Activated CD8-positive, alpha-beta memory T cell treated with anti-CD3 and anti-CD28 coated beads, Interleukin-2, amount 50 U/mL, for 1 hour (primary cell): ENCODE measurements around the gene NDUFA13.

Experiments used
- DNase-seq: peaks from one replicate; pipeline ENCODE4 v3.0.0-alpha.2; 2020; ENCODE audit errors: extremely low read depth

NDUFA13 gene

DNA sequence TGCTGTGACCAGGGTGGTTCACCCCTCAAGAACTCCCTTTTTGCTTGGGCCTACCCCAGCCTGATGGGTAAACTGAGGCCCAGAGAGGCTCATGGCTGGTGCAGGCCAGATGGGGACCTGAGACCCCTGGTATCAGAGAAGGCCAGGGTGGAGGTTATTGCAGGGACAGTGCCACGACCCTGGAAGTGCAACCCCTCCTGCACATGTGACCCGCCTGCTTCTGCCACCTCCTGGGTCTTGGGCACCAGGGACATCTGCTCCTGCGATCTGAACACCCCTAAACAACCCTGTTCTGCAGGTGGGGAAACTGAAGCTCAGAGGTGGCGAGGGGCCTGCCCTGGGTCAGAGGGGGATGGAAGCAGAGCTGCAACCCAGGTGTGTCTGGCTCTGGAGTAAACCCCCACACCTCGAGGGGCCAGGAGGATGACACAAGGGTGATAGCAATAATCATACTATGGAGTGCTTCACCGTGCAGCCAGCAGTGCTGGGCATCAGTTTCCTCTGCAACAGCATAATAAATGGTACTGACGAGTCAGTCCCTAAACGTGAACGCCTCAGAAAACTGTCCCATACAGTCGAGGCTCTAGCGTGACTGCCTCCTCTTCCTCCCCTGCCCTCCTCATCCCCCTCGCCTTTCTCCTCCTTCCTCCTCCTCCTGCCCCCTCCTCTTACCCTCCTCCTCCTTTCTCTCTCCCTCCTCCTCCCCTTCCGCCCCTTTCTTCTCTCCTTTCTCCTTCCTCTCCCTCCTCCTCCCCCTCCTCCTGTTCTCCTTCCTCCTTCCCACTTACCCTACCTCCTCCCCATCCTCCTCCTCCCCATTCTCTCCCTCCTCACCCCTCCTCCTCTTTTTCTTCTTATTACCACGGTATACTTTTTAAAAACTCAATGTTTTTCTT lies 17.0 kb downstream of the NDUFA13 start:
- no peak for DNase-seq

DNA sequence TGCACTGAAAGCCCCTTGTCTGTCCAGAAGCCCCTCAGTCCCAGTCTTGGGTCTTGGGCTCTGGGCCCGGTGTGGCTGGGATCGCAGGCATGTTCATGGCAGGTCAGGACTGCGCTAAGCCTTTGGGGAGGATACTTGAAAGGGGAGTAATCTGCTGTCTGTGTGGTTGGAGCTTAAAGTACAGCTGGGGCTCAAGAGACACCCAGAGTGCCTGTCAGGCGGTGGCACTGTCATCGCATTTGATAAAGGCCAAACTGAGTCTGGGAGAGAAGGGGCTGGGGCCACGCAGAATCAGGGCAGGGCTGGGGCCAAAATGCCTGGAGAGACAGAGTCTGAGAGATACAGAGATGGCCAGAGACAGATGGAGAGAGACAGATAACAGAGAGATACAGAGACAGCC lies 17.8 kb downstream of the NDUFA13 start:
- no peak for DNase-seq

DNA sequence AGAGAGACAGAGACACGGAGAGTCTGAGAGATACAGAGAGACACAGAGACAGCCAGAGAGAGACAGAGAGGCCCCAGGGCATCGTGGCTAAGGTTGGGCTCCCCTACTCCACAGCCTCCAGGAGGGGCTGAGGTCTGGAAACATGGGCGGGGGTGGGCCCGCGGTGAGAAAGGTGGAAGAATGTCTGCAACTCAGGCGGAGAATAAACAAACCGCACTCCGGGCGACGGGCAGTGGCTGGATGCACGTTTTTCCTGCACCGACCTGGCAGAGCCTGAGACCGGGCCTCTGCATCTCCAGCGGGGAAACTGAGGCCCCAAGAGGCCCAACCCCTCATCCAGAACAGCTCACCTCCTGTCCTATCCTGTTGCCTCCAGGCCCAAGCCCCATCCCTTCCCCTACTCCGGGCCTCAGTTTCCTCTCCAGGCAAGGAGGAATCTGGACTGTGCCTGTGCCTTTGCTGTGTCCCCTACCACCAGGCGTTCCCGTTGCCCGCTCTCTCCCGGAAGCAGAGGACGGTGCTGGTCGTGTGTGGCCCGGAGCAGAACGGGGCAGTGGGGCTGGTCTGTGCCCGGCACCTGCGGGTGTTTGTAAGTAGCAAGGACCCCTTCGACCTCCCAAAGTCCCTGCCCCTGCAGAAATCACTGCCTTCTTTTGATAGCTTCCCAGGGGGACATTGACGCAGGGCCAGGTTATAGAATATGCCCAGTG lies 18.7 kb downstream of the NDUFA13 start:
- no peak for DNase-seq

DNA sequence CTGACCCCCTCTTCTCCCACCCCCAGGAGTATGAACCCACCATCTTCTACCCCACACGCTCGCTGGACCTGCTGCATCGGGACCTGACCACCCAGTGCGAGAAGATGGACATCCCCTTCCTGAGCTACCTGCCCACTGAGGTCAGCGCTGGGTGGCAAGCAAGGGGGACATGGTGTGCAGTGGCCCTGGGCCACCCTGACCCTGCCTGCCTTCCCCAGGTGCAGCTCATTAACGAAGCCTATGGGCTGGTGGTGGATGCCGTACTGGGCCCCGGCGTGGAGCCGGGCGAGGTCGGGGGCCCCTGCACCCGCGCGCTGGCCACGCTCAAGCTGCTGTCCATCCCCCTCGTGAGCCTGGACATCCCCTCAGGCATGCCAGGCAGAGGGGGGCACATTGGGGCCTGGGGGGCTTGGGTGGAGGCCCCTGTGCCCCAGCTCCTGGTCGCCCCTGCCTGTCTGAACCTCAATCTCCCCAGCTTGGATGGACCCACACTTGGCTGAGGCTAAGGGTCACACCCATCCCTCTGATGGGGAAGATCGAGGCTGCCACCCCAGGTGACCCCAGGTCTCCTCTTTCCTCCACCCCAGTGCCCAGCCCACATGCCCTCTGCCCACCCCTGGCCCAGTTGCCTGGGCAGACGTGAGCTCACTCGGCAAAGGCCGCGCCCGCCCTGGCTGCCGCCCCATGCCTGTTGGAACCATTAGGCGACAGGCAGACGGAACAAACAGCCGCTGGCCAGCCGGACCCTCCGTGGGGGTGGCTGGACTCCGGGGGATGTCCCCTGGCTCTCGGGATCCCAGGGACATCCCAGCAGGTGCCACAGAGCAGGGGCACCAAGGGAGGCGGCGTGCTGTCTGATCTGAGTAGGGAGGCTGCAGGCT lies 19.5 kb downstream of the NDUFA13 start:
- no peak for DNase-seq

DNA sequence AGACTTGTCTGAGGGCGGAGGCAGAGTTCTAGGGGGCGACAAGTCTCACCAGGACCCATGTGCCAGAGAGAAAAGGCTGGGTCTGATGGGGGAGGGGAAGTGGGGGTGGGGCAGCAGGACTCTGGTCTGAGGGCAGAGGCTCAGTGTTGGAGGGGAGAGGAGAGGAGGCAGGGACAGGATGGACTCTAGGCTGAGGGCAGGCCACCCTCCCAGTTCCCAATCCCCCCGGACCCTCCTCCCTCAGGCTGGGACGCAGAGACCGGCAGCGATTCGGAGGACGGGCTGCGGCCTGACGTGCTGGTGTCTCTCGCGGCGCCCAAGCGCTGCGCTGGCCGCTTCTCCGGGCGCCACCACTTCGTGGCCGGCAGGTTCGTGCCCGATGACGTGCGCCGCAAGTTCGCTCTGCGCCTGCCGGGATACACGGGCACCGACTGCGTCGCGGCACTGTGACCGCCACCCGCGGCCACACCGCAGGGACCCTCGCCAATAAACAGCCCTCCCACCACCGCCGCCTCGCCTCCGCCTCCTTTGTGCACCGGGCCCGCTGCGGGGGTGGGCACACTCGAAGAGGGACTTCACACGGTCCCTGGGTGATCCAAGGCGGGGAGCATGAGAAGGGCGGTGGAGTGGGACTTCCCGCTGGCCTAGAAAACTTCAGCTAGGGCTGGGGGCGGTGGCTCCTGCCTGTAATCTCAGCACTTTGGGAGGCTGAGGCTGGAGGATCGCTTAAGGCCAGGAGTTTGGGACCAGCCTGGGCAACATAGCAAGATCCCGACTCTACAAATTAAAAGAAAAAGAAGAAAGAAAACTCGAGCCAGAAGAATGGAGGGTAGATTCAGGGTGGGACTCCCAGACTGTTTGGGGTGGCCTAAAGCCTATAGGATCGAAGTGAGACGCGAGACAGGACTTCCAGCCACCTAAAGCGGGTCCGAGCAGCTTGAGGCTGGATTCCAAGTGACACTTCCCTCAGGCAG lies 21.3 kb downstream of the NDUFA13 start:
- no peak for DNase-seq

DNA sequence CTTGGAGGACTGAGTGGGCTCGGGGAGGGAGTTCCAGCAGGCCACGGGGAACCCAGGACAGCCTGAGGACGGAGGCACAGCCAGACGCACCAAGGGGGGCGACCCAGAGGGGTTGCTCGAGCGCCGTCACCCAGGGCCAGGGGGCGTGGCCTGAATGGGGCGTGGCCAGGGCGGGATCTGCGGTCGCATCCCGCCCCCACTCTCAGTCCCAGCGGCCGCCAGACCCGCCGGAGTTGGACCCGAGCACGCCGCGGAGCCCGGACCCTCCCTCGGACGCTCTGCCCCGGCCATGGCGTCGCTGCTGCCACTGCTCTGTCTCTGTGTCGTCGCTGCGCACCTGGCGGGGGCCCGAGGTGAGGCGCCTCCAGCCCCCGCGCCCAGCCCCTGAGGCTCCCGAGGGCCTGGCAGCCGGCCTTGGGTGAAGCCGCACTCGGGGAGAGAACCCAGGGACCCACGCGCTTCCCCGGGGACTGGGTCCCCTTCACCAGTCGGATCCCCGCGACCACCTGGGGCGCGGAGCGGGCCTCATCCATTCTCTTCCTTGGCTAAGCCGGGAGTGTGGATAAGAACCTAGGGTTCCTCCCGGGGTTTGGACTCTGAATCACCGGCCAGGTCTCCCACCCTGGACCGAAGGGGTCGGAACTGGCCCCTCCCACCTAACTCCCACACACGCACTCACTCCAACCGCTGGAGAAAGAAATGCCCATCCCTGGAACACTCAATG lies 22.2 kb downstream of the NDUFA13 start, which contains the start of gene CILP2:
Gene CILP2, plus strand, starts transcription at position 205 of the 724 bp plus-strand sequence. Its CDS starts 85 bp downstream, at position 290.
- DNase-seq = no peak

DNA sequence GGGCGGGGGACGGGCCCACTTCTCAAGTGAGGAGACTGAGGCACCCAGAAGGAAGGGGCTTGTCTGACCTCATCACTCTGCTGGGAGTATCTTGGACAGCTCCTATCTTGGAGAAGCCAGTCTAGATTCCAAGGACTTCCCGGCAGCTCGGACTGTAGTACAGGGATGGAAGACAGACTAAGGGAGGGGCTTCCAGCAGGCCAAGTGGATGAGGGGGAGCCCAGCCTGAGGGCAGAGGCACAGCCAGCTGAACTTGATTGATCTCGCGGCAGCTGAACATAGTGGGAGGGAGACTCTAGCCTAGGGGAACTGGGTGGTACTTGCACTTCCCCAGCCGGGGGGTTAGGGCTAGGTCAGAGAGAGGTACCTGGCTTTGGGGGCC lies 22.8 kb downstream of the NDUFA13 start:
- DNase-seq = no peak

DNA sequence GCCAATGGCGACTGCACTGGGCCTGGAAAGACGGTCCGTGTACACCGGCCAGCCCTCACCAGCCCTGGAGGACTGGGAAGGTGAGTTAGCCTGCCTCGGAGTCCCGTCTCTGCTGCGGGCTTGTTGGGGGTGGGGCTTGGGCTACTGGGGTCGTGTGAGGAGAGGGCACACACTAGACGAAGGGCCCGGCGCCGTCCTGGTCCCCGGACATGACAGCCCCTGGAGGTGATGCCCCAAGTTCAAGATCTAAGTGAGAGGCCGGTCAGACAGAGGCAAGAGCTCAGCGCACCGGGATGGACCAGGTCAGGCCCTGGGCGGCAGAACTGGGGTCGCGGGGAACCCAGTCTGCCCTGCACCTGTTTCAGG lies 23.7 kb downstream of the NDUFA13 start:
- DNase-seq = no peak

DNA sequence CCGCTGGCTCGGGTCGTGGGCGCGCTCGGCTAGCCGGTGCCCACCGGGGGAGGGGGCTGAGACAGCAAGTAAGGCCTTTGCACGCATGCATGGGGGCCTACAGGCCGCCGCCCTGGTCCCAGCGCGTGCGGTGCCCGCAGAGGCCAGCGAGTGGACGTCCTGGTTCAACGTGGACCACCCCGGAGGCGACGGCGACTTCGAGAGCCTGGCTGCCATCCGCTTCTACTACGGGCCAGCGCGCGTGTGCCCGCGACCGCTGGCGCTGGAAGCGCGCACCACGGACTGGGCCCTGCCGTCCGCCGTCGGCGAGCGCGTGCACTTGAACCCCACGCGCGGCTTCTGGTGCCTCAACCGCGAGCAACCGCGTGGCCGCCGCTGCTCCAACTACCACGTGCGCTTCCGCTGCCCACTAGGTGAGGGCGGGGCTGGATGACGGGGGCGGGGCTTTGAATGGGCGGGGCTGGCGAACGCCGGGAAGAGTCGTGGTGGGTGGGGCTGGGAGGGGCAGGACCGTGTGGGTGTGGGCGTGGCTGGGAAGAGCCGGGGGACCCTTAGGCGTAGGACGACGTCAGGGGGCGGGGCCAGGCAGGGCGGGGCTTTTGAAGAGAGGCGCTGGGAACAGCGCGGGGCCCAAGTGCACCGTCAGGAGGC lies 24.2 kb downstream of the NDUFA13 start:
- DNase-seq = peak; percentile 31

DNA sequence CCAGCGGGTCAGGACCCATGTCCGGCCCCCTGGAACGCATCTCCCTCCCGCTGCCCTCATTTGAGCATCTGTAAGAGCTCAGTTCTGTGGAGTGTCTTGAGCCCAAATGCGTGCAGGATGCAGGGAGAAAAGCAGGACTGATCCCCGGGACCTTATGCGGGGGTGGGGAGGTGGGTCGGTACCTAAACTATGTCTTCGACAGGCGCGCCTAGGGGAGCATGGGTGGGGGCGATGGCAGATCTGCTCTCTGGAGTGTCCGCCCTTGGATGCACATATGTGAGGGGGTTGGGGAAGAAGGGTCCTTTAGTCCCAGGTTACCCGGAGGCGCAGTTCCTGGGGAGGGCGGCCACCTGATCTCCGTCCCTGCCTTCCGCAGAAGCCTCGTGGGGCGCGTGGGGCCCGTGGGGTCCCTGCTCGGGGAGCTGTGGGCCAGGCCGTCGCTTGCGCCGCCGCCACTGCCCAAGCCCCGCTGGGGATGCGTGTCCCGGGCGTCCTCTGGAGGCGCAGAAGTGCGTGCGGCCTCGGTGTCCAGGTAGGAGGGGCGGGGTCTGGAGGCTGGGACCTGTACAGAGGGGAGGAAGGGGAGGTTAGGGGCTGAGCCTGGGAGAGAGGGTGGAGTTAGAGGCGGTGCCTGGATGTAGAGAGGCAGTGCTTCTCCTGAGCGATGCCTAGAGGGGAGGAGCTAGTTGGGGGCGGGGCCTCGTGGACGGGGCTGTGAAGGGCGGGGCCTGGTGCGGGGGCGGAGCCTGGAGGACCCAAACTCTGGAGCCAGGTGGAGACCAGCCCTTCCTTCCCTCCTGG lies 24.9 kb downstream of the NDUFA13 start:
- peak; percentile 25 for DNase-seq

DNA sequence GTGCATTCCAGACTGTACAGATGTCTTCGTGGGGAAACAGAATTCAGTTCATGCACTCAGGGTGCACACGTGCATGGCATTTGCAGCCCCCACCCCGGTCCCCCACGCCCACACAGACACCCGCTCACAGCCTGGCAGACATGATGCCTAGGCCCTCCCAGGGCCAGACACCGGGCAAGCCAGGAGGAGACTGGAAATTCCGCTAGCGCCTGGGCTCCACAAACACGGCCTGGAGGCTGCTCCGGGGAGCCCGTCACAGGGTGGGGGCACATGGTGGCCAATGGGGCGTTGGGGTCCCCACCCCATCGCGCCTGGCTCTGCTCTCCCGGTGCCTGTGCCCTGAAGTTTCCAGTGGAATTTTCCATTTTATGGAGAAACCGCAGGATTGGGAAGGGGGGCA lies 25.6 kb downstream of the NDUFA13 start:
- DNase-seq = no peak

DNA sequence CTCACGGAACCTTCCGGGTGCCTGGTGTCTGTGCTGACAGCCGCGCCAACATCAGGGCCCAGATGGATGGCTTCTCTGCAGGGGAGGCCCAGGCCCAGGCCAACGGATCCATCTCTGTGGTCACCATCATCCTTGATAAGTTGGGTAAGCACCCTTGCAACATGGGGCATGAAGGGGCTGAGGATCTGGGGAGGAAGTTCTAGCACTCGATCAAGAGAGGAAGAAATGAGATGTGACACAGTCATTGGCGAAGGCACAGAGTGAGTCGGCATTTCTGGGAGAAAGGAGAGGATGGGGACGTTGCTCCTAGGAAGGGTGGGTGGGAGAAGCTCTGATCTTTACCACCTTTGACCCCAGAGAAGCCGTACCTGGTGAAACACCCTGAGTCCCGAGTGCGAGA lies 26.5 kb downstream of the NDUFA13 start:
- no peak for DNase-seq

DNA sequence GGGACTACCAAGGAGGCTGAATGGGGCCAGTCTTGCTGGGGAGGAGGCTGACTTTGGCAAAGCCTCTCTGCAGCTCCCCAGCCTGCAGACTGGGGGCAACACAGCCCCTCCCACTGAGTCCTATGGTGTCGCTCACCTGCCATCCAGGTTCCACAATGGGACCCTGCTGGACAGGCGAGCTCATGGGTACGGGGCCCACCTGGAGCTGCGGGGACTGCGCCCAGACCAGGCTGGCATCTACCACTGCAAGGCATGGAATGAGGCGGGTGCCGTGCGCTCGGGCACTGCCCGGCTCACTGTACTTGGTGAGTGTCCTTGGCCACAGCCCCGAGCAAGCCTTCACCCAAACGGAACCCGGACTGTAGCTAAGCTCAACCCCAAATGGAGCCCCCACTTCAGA lies 27.1 kb downstream of the NDUFA13 start:
- no peak for DNase-seq

DNA sequence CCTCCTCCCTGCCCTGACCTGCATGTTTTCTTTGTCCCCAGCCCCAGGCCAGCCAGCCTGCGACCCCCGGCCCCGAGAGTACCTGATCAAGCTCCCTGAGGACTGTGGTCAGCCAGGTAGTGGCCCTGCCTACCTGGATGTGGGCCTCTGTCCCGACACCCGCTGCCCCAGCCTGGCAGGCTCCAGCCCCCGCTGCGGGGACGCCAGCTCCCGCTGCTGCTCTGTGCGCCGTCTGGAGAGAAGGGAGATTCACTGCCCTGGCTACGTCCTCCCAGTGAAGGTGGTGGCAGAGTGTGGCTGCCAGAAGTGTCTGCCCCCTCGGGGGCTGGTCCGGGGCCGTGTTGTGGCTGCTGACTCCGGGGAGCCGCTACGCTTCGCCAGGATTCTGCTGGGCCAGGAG lies 27.6 kb downstream of the NDUFA13 start:
- DNase-seq = no peak

DNA sequence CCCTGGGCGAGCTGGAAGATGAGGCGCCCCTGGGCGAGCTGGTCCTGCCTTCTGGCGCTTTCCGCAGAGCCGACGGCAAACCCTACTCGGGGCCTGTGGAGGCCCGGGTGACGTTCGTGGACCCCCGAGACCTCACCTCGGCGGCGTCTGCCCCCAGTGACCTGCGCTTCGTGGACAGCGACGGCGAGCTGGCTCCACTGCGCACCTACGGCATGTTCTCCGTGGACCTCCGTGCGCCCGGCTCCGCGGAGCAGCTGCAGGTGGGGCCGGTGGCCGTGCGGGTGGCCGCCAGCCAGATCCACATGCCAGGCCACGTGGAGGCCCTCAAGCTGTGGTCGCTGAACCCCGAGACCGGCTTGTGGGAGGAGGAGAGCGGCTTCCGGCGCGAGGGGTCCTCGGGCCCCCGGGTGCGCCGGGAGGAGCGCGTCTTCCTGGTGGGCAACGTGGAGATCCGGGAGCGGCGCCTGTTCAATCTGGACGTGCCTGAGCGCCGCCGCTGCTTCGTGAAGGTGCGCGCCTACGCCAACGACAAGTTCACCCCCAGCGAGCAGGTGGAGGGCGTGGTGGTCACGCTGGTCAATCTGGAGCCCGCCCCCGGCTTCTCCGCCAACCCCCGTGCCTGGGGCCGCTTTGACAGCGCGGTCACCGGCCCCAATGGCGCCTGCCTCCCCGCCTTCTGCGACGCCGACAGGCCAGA lies 28.4 kb downstream of the NDUFA13 start:
- DNase-seq = no peak

DNA sequence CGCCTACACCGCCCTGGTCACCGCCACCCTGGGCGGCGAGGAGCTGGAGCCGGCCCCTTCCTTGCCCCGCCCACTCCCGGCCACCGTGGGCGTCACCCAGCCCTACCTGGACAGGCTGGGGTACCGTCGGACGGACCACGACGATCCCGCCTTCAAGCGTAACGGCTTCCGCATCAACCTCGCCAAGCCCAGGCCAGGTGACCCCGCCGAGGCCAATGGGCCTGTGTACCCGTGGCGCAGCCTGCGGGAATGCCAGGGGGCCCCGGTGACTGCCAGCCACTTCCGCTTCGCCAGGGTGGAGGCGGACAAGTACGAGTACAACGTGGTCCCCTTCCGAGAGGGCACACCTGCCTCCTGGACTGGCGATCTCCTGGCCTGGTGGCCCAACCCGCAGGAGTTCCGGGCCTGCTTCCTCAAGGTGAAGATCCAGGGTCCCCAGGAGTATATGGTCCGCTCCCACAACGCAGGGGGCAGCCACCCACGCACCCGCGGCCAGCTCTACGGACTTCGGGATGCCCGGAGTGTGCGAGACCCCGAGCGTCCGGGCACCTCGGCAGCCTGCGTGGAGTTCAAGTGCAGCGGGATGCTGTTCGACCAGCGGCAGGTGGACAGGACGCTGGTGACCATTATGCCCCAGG lies 29.0 kb downstream of the NDUFA13 start:
- no peak for DNase-seq

DNA sequence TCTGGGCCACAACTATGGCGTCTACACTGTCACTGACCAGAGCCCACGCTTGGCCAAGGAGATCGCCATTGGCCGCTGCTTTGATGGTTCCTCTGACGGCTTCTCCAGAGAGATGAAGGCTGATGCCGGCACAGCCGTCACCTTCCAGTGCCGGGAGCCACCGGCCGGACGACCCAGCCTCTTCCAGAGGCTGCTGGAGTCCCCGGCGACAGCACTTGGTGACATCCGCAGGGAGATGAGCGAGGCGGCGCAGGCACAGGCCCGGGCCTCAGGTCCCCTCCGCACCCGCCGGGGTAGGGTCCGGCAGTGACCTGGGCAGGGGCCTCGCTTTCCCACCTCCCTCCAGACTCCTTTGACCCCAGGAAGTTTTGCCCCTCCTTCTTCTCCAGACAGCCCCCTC lies 29.7 kb downstream of the NDUFA13 start:
- no peak for DNase-seq

DNA sequence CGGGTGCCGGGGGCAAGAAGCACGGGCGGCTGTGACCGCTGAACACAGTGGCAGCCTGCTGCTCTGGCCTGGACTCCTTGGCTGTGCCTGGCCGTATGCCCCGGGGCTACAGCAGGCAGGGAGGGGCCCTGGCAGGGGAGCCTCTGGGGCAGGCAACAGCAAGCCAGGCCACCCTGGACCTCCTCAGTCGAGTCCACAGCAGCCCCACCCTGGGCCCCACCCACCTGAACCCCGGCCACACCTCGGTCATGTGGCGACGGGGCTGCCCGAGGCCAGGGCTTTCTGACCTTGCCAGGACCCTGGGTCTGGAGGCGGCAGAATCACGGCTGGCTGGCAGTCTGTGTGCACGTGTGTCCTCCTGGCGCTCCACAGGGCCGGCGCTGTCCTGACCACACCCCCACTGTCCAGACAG lies 30.7 kb downstream of the NDUFA13 start:
- no peak for DNase-seq
